ENCODE measurements around the gene ELMO1.

DNA sequence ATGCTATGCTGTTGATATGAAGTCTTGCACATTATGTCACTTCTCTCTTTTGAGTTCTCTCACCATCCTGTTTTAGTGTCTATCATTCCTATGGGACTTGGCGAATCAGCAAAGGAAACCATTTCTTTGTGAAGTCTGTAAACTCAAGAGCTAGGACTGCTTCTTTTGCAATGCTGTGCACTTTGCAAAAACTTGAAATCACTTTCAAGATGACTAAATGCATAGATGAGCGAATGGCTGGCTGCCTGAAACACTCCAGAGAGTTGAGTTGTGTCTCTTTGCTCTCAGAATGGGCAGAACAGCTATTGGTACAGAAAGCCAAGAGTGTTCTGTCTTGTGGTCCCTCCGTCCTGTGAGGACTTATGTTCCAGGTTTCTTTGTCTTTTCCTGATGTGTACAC lies 18.3 kb upstream of the ELMO1 start:
- TF ChIP-seq POLR2A (IDR thresholded peaks at IDR 0.05) (no peak), POLR2AphosphoS5 (IDR thresholded peaks at IDR 0.05) (no peak), EP300 (IDR thresholded peaks at IDR 0.05; ENCODE audit: low read depth) (no peak)
- TF ChIP-seq, protein P1, sequence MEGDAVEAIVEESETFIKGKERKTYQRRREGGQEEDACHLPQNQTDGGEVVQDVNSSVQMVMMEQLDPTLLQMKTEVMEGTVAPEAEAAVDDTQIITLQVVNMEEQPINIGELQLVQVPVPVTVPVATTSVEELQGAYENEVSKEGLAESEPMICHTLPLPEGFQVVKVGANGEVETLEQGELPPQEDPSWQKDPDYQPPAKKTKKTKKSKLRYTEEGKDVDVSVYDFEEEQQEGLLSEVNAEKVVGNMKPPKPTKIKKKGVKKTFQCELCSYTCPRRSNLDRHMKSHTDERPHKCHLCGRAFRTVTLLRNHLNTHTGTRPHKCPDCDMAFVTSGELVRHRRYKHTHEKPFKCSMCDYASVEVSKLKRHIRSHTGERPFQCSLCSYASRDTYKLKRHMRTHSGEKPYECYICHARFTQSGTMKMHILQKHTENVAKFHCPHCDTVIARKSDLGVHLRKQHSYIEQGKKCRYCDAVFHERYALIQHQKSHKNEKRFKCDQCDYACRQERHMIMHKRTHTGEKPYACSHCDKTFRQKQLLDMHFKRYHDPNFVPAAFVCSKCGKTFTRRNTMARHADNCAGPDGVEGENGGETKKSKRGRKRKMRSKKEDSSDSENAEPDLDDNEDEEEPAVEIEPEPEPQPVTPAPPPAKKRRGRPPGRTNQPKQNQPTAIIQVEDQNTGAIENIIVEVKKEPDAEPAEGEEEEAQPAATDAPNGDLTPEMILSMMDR (IDR thresholded peaks at IDR 0.05) = no peak

Data from transverse colon (tissue), 4 donors.